ENCODE data around the gene IRS1.

IRS1 gene

GRCh38 chr2:226754821-226755604 is 44.6 kb downstream of the IRS1 start:
- no peak for DNase-seq

- no peak for DNase-seq
Observed at GRCh38 chr2:226752887-226753286, 46.7 kb downstream of the IRS1 start.

GRCh38 chr2:226747288-226747687 is 52.3 kb downstream of the IRS1 start:
- DNase-seq = no peak

- DNase-seq = no peak
Observed at GRCh38 chr2:226746196-226746800, 53.3 kb downstream of the IRS1 start.

- DNase-seq = no peak
Observed at GRCh38 chr2:226743915-226744314, 55.7 kb downstream of the IRS1 start.

- DNase-seq = no peak
Observed at GRCh38 chr2:226742347-226742746, 57.3 kb downstream of the IRS1 start.

- no peak for DNase-seq
Observed at GRCh38 chr2:226740039-226740648, 59.5 kb downstream of the IRS1 start.

GRCh38 chr2:226739545-226740030 is 60.0 kb downstream of the IRS1 start:
- no peak for DNase-seq

GRCh38 chr2:226738821-226739544 is 60.6 kb downstream of the IRS1 start:
- no peak for DNase-seq

GRCh38 chr2:226738191-226738820 is 61.3 kb downstream of the IRS1 start:
- DNase-seq = no peak

- DNase-seq = no peak
Observed at GRCh38 chr2:226736382-226736781, 63.2 kb downstream of the IRS1 start.

GRCh38 chr2:226733927-226734564 is 65.6 kb downstream of the IRS1 start:
- DNase-seq = no peak

- no peak for DNase-seq
Observed at GRCh38 chr2:226733189-226733858, 66.3 kb downstream of the IRS1 start.

- DNase-seq = no peak
Observed at GRCh38 chr2:226732478-226733188, 67.0 kb downstream of the IRS1 start.

- DNase-seq = no peak
Observed at GRCh38 chr2:226730481-226730880, 69.1 kb downstream of the IRS1 start.

- DNase-seq = no peak
Observed at GRCh38 chr2:226728996-226729395, 70.6 kb downstream of the IRS1 start.

- DNase-seq = no peak
Observed at GRCh38 chr2:226727251-226727650, 72.4 kb downstream of the IRS1 start.

GRCh38 chr2:226726546-226726945 is 73.1 kb downstream of the IRS1 start:
- DNase-seq = no peak

GRCh38 chr2:226725126-226725860 is 74.3 kb downstream of the IRS1 start:
- no peak for DNase-seq

- no peak for DNase-seq
Observed at GRCh38 chr2:226721541-226721940, 78.1 kb downstream of the IRS1 start.
